GM18861 (cell line): ENCODE results near the gene HGF.

Experiments
- ATAC-seq: cut with Tn5 transposase; IDR thresholded peaks from one replicate; pipeline ENCODE4 v1.9.1; 2021; ENCODE audit not compliant: unreplicated experiment

The HGF gene

GRCh38 chr7:81687062-81687461 is 82.8 kb downstream of the HGF start:
- no peak for ATAC-seq

- peak; percentile 3 for ATAC-seq
Observed at GRCh38 chr7:81685270-81685868, 84.5 kb downstream of the HGF start.

- peak; percentile 93 for ATAC-seq
Observed at GRCh38 chr7:81684514-81685269, 85.2 kb downstream of the HGF start.

GRCh38 chr7:81684033-81684432 is 85.8 kb downstream of the HGF start:
- ATAC-seq = no peak

- ATAC-seq = no peak
Observed at GRCh38 chr7:81682873-81683272, 87.0 kb downstream of the HGF start.

GRCh38 chr7:81680120-81680519 is 89.7 kb downstream of the HGF start:
- ATAC-seq = no peak

- no peak for ATAC-seq
Observed at GRCh38 chr7:81676813-81677212, 93.0 kb downstream of the HGF start.

- no peak for ATAC-seq
Observed at GRCh38 chr7:81676105-81676811, 93.6 kb downstream of the HGF start.

GRCh38 chr7:81674431-81674830 is 95.4 kb downstream of the HGF start:
- no peak for ATAC-seq

GRCh38 chr7:81672872-81673271 is 97.0 kb downstream of the HGF start:
- no peak for ATAC-seq

GRCh38 chr7:81669476-81670105 is 100.3 kb downstream of the HGF start:
- no peak for ATAC-seq

GRCh38 chr7:81666209-81666608 is 103.6 kb downstream of the HGF start:
- ATAC-seq = no peak

- ATAC-seq = no peak
Observed at GRCh38 chr7:81665236-81665635, 104.6 kb downstream of the HGF start.

GRCh38 chr7:81664304-81664703 is 105.5 kb downstream of the HGF start:
- no peak for ATAC-seq

GRCh38 chr7:81662531-81662930 is 107.3 kb downstream of the HGF start:
- no peak for ATAC-seq

GRCh38 chr7:81659697-81660395 is 110.0 kb downstream of the HGF start:
- ATAC-seq = no peak

GRCh38 chr7:81657551-81657950 is 112.3 kb downstream of the HGF start:
- ATAC-seq = no peak

- no peak for ATAC-seq
Observed at GRCh38 chr7:81655271-81655670, 114.6 kb downstream of the HGF start.

GRCh38 chr7:81652225-81652624 is 117.6 kb downstream of the HGF start:
- ATAC-seq = no peak
